ENCODE results near the gene BTAF1. TPM values are rescaled to one million over a fixed set of nuclear protein-coding genes. Genes with fewer than 3 reads are reported as not detected.
A peak's percentile ranks its signal among the peaks of the same experiment; 100 is the strongest.

Gene BTAF1
- total RNA-seq, 1 donor from 2014 or later = 26.7 TPM

- no peak overlapping the region for H3K4me3 Mint-ChIP-seq (ENCODE audit: unreplicated experiment)
- peak overlapping the region; percentile 3 for H3K27ac Mint-ChIP-seq (ENCODE audit: unreplicated experiment)
- H3K4me1 Mint-ChIP-seq (ENCODE audit: low read depth) = peaks cover 9% of the 10 kb centered on the region
- DNase-seq (ENCODE audit: low spot score) = no peak
- H3K9me3 Mint-ChIP-seq (ENCODE audit: low read depth) = no peaks in the 10 kb centered on the region
- TF ChIP-seq CTCF (IDR thresholded peaks at IDR 0.05) = no peak
- H3K36me3 Mint-ChIP-seq (ENCODE audit: low read depth) = peaks cover 20% of the 10 kb centered on the region
- no peaks in the 10 kb centered on the region for H3K27me3 Mint-ChIP-seq (ENCODE audit: low read depth)
Observed at GRCh38 chr10:91974960-91975359, 51.4 kb downstream of the BTAF1 start.

DNA sequence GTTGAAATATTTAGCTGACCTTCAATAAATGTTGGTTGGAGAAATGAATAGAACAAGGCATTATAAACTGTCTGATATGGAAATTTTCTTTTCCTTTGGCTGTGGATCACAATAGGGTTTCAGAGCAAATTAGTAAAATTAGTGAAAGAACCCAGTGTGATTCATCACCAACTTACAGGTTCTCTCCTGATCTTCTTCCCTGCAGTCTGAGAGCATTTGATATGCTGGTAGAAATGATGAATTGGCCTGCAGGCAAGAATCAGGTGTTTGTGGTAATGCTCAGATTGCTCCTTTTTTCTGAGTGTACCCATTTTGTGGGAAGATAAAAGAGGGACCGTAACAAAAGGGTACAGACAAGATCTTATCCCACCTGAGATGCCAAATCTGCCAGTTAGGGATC, 51.9 kb downstream of the BTAF1 start:
- TF ChIP-seq CTCF (IDR thresholded peaks at IDR 0.05) = no peak
- Mint-ChIP-seq H3K4me3 (ENCODE audit: unreplicated experiment) (no peak overlapping the region), H3K9me3 (ENCODE audit: low read depth) (no peaks in the 10 kb centered on the region), H3K27ac (ENCODE audit: unreplicated experiment) (no peak overlapping the region), H3K4me1 (ENCODE audit: low read depth) (peaks cover 13% of the 10 kb centered on the region), H3K27me3 (ENCODE audit: low read depth) (no peaks in the 10 kb centered on the region), H3K36me3 (ENCODE audit: low read depth) (peaks cover 18% of the 10 kb centered on the region)
- no peak for DNase-seq (ENCODE audit: low spot score)

DNA sequence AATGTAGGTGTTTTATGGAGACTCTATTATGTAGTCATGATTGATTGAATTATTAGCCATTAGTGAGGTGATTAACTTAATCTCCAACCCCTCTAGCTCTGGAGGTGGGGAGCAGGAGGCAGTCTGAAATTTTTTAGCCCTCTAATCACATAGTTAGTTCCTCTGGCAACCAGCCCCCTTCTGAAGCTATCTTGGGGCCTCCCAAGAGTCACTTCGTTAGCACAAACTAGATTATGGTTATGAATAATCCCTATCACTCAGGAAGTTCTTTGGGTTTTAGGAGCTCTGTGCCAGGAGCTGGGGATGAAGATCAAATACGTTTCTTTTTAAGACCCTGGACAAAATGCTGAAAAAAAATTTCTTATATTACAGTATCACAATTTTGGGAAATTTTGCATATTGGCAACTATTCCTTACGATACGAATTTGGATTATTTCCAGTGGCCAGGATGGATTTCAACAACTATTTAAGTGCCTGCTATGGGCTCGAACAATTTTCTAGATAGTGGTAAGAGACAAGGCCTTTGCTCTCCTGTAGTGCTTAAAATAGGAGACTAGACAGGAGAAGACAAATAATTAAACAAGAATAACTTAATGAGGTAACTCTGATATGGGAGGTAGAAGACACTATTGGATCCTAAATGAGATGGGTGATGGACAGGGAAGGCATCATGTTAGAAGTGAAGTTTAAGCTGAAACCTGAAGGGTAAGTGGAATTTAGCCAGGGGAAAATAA, 52.9 kb downstream of the BTAF1 start:
- Mint-ChIP-seq H3K27ac (ENCODE audit: unreplicated experiment) (no peak overlapping the region), H3K36me3 (ENCODE audit: low read depth) (peaks cover 21% of the 10 kb centered on the region)

DNA sequence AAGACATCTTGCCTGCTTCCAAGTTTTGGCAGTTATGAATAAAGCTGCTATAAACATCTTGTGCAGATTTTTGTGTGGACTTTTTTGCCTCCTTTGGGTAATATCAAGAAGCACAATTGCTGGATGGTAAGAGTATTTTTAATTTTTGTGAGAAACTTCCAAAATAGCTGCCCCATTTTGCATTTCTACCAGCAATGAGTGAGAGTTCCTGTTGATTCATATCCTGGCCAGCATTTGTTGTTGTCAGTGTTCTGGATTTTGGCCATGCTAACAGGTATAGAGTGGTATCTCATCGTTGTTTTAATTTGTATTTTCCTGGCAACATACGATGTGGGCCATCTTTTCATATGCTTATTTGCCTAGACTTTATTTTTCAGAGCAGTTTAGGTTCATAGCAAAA, 53.9 kb downstream of the BTAF1 start:
- H3K27ac Mint-ChIP-seq (ENCODE audit: unreplicated experiment) = no peak overlapping the region
- peaks cover 14% of the 10 kb centered on the region for H3K4me1 Mint-ChIP-seq (ENCODE audit: low read depth)
- peaks cover 24% of the 10 kb centered on the region for H3K36me3 Mint-ChIP-seq (ENCODE audit: low read depth)

More for the DNA sequence above, 52.9 kb downstream of the BTAF1 start:
- Mint-ChIP-seq H3K4me3 (ENCODE audit: unreplicated experiment) (no peak overlapping the region), H3K4me1 (ENCODE audit: low read depth) (peaks cover 14% of the 10 kb centered on the region), H3K27me3 (ENCODE audit: low read depth) (no peaks in the 10 kb centered on the region), H3K9me3 (ENCODE audit: low read depth) (no peaks in the 10 kb centered on the region)
- no peak for DNase-seq (ENCODE audit: low spot score)
- TF ChIP-seq CTCF (IDR thresholded peaks at IDR 0.05) = no peak

DNA sequence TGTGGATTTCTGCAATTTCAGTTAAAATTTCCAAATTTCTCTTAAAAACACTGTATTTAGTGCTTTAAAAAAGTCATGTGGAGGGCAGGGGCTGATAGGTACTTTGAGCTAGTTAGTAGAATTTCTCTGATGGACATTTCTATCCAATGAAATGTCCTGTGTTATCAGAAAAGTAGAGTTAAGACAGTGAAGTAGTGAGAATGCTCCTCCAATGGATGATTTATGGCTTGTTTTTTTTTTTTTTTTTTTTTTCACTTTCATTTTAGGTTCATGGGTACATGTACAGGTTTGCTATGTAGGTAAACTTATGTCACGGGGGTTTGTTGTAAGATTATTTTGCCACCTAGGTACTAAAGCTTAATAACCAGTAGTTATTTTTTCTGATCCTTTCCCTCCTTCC, 55.0 kb downstream of the BTAF1 start:
- DNase-seq (ENCODE audit: low spot score) = no peak
- no peak for TF ChIP-seq CTCF (IDR thresholded peaks at IDR 0.05)
- H3K36me3 Mint-ChIP-seq (ENCODE audit: low read depth) = peaks cover 32% of the 10 kb centered on the region
- H3K4me1 Mint-ChIP-seq (ENCODE audit: low read depth) = peaks cover 14% of the 10 kb centered on the region
- H3K27ac Mint-ChIP-seq (ENCODE audit: unreplicated experiment) = no peak overlapping the region
- no peak overlapping the region for H3K4me3 Mint-ChIP-seq (ENCODE audit: unreplicated experiment)
- no peaks in the 10 kb centered on the region for H3K9me3 Mint-ChIP-seq (ENCODE audit: low read depth)
- H3K27me3 Mint-ChIP-seq (ENCODE audit: low read depth) = no peaks in the 10 kb centered on the region

More for the DNA sequence above, 53.9 kb downstream of the BTAF1 start:
- Mint-ChIP-seq H3K27me3 (ENCODE audit: low read depth) (no peaks in the 10 kb centered on the region), H3K4me3 (ENCODE audit: unreplicated experiment) (no peak overlapping the region), H3K9me3 (ENCODE audit: low read depth) (no peaks in the 10 kb centered on the region)
- no peak for TF ChIP-seq CTCF (IDR thresholded peaks at IDR 0.05)
- no peak for DNase-seq (ENCODE audit: low spot score)
